GM13977 (cell line): ENCODE results near the gene COLEC12.

Source experiments
- DNase-seq: peaks from one replicate; pipeline ENCODE4 v3.0.0; 2012; ENCODE audit warnings: low spot score
- CTCF ChIP-seq: IDR thresholded peaks from 2 replicates; pipeline ENCODE4 v1.5.1; 2012; ENCODE audit warnings: mild to moderate bottlenecking, control low read depth; ENCODE audit not compliant: insufficient read depth; ENCODE audit errors: extremely low read depth, missing control alignments
- in situ Hi-C: fragments of 300-500 bp; cut with MboI; formaldehyde crosslinking; loops from one replicate; pipeline ENCODE4 v1.12.0; 2022; ENCODE audit warnings: low sequenced_read_pairs, low pct_unique_long_range_greater_than_20kb, mixed read lengths, inconsistent platforms; ENCODE audit not compliant: unreplicated experiment

Gene COLEC12

GRCh38 chr18:389658-390357, 110.7 kb downstream of the COLEC12 start:
- no peak for DNase-seq
- in situ Hi-C loops, result no loop called here
- no peak for TF ChIP-seq CTCF

GRCh38 chr18:388200-388599, 112.3 kb downstream of the COLEC12 start:
- in situ Hi-C loops, result no loop called here
- no peak for TF ChIP-seq CTCF
- no peak for DNase-seq

DNA sequence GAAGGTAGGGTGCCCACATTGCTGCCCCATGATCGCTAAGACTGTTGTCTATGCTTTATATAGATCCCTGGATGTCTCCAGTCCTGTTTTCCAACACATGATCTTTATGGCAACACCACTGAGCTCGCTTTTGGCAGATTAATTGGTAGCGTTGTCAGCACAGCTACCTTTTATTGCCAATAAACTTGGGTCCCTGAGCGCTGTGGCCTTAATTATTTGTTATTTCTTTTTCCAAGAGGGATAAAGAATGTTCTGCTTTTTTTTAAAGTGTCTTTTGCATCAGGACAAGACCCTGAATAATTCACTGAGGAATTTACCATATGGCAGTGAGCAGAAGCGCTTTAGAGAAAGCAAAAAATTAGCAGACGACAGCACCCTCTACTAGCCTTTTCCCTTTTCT, 113.5 kb downstream of the COLEC12 start:
- TF ChIP-seq CTCF, result no peak
- no peak for DNase-seq
- in situ Hi-C loops, result no loop called here

DNA sequence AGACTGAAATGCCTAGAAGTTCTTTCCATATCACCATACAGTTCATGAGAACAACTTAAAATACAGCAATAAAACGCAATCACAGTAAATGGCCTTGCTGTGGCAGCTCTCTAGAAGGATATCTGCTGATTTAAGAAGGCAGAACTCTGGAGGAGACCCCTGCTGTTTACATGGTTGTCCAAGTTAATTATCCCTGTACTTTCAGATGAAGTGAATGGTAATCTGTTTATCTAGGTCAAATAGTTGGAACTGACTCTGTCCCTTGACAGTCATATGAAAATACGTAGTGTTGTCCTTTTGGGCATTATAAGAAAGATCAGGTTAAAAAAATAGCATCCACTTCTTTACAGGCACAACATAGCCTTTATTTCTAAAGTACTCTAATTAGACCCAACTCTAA, 115.6 kb downstream of the COLEC12 start:
- DNase-seq, result no peak
- no peak for TF ChIP-seq CTCF
- in situ Hi-C loops, result no loop called here

DNA sequence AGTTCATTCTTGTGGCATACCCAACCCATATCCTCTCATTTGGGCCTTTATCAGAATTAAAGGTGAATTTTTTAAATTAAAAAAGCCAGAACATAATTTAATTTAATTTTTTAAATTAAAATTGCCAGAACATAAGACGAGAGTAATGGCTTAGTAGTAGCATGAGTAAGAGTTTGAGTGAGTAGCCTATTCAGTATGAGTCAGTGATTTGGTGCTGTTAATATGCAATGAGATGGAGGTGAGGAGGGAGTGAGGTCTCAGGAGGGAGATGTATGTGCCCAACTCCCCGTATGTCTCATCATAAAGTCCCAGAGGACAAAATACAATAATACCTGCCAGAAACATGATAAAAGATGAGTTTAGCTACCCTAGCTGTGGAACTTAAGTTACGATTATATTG, 117.4 kb downstream of the COLEC12 start:
- DNase-seq, result no peak
- TF ChIP-seq CTCF, result no peak
- in situ Hi-C loops, result no loop called here

- in situ Hi-C loops, result no loop called here
- no peak for DNase-seq
- no peak for TF ChIP-seq CTCF
These were observed 118.0 kb downstream of the COLEC12 start for GRCh38 chr18:382423-382984.
